ENCODE measurements around the gene DDOST.
"Not testable (repeated sequence)": the region's sequence is repeated elsewhere in the genome, so short reads cannot be mapped to it uniquely, and the experiment has no call there.

DDOST gene

DNA sequence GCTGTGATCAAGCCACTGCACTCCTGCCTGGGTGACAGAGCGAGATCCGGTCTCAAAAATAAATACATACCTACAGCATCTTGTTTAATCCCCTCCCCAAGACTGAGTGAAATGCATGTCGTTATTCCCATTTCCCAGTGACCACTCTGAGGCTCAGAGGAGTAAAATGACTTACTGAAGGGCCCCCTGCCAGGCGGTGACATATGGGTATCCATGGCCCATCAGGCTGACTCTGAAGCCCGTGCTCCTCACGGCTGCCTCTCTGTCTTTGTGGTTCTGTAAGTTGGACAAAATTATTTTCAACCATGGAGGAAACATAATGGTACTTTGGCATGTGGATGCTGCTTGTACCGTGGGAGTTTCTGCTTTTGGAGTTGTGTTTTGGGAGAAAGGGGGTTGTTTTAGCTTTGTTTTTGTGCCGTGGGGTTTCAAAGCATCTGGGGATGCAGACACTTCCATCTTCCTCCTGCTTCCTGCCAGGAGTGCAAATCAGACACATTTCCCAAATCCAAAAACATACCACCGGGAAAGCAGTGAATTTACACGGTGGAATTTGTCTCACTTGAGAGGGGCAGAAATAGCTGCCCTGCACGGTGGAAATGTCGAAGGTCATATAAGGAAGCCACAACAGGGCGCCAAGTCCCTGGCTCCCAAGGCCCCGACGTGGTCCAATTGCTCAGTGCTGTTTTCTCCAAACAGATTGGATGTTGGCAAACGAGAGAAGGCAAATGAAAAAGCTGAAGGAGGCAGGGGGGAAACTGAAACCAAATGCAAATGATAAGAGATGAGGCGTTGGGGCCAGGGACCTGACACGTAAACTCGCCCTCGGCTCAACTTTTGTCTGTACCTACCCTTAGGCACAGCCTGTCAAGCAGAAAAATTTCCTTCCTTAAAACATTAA, 45.0 kb downstream of the DDOST start:
- H3K27ac ChIP-seq (ENCODE audit: insufficient read depth, low read length, poor library complexity, severe bottlenecking), result no peak overlapping the region
- H3K4me3 ChIP-seq (ENCODE audit: insufficient read depth, low read depth, low read length, poor library complexity, severe bottlenecking), result no peak overlapping the region
- no peaks in the 10 kb centered on the region for H3K4me1 ChIP-seq (ENCODE audit: control insufficient read depth, insufficient read depth, low read length, poor library complexity, severe bottlenecking)
- H3K9me3 ChIP-seq (ENCODE audit: control insufficient read depth, low read length), result no peaks in the 10 kb centered on the region
- H3K36me3 ChIP-seq (ENCODE audit: control insufficient read depth, insufficient read depth, low read length), result no peaks in the 10 kb centered on the region
- no peak for DNase-seq
- H3K27me3 ChIP-seq (replicated peaks; ENCODE audit: control insufficient read depth, insufficient read depth, low read length, poor library complexity, severe bottlenecking), result no peaks in the 10 kb centered on the region

DNA sequence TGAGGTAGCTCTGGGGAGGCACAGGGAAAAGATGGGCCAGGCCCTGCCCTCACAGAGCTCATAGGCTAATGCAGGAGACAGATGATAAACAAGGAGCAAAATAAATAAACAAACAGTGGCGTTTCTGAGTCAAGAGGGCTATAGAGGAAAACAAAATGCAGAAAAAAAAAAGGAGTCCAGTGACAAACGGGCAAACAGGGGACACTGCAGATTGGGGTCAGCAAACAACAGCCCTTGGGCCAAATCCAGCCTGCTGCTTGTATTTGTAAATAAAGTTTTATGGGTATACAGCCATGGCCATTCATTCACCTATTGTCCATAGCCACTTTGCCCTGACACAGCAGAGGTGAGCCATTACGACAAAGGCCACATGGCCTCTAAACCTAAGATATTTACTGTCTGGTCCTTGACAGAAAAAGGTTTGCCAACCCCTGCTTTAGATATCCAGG, 47.0 kb downstream of the DDOST start:
- DNase-seq, result no peak
- H3K27me3 ChIP-seq (replicated peaks; ENCODE audit: control insufficient read depth, insufficient read depth, low read length, poor library complexity, severe bottlenecking), result no peaks in the 10 kb centered on the region
- no peaks in the 10 kb centered on the region for H3K4me1 ChIP-seq (ENCODE audit: control insufficient read depth, insufficient read depth, low read length, poor library complexity, severe bottlenecking)
- no peaks in the 10 kb centered on the region for H3K9me3 ChIP-seq (ENCODE audit: control insufficient read depth, low read length)
- H3K27ac ChIP-seq (ENCODE audit: insufficient read depth, low read length, poor library complexity, severe bottlenecking), result no peak overlapping the region
- no peak overlapping the region for H3K4me3 ChIP-seq (ENCODE audit: insufficient read depth, low read depth, low read length, poor library complexity, severe bottlenecking)
- no peaks in the 10 kb centered on the region for H3K36me3 ChIP-seq (ENCODE audit: control insufficient read depth, insufficient read depth, low read length)

DNA sequence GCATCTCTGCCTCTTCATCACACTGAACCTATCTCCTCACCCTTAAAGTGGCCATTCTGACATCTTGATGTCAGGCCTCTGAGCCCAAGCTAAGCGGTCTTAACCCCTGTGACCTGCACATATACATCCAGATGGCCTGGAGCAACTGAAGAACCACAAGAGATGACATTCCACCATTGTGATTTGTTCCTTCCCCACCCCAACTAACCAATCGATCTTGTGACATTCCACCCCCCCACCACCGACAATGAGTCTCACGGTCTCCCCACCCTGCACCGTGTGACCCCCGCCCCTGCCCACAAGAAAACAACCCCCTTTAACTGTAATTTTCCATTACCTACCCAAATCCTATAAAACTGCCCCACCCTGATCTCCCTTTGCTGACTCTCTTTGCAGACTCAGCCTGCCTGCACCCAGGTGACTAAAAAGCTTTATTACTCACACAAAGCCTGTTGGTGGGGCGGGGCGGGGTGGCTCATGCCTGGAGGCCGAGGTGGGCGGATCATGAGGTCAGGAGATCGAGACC, 48.9 kb downstream of the DDOST start:
- Histone ChIP-seq H3K4me1 (ENCODE audit: control insufficient read depth, insufficient read depth, low read length, poor library complexity, severe bottlenecking) (no peaks in the 10 kb centered on the region), H3K27me3 (replicated peaks; ENCODE audit: control insufficient read depth, insufficient read depth, low read length, poor library complexity, severe bottlenecking) (no peaks in the 10 kb centered on the region), H3K27ac (ENCODE audit: insufficient read depth, low read length, poor library complexity, severe bottlenecking) (no peak overlapping the region), H3K9me3 (ENCODE audit: control insufficient read depth, low read length) (no peaks in the 10 kb centered on the region), H3K36me3 (ENCODE audit: control insufficient read depth, insufficient read depth, low read length) (no peaks in the 10 kb centered on the region), H3K4me3 (ENCODE audit: insufficient read depth, low read depth, low read length, poor library complexity, severe bottlenecking) (no peak overlapping the region)
- DNase-seq, result no peak

DNA sequence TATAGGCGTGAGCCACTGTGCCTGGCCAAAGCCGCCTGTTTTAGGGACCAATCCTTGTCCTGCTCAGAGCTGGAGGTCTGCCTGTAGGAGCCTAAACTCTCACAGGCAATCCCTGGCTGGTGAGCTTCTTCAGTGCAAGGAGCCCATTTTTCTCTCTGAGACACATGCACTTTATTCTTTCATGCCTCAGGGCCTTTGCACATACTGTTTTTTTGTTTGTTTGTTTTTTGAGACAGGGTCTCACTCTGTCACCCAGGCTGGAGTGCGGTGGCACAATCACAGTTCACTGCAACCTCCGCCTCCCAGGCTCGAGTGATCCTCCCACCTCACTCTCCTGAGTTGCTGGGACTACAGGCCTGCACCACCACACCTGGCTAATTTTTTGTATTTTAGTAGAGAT, 49.5 kb downstream of the DDOST start:
- no peak overlapping the region for H3K27ac ChIP-seq (ENCODE audit: insufficient read depth, low read length, poor library complexity, severe bottlenecking)

DNA sequence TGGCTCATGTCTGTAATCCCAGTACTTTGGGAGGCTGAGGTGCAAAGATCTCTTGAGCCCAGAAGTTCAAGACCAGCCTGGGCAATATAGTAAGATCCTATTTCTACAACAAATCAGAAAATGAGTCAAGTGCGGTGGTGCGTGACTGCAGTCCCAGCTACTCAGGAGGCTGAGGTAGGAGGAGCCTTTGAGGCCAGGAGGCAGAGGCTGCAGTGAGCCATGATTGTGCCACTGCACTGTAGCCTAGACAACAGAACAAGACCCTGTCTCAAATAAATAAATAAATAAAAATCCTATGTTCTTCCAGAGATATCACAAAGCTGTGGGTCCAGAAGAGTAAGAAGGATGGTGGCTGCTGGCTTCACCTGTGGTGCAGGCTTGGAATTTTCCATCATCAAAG, 50.2 kb downstream of the DDOST start:
- DNase-seq, result no peak
- H3K9me3 ChIP-seq (ENCODE audit: control insufficient read depth, low read length), result no peaks in the 10 kb centered on the region
- H3K27ac ChIP-seq (ENCODE audit: insufficient read depth, low read length, poor library complexity, severe bottlenecking), result no peak overlapping the region
- no peak overlapping the region for H3K4me3 ChIP-seq (ENCODE audit: insufficient read depth, low read depth, low read length, poor library complexity, severe bottlenecking)
- H3K4me1 ChIP-seq (ENCODE audit: control insufficient read depth, insufficient read depth, low read length, poor library complexity, severe bottlenecking), result no peaks in the 10 kb centered on the region
- no peaks in the 10 kb centered on the region for H3K27me3 ChIP-seq (replicated peaks; ENCODE audit: control insufficient read depth, insufficient read depth, low read length, poor library complexity, severe bottlenecking)
- no peaks in the 10 kb centered on the region for H3K36me3 ChIP-seq (ENCODE audit: control insufficient read depth, insufficient read depth, low read length)

More for the DNA sequence above, 49.5 kb downstream of the DDOST start:
- DNase-seq, result no peak
- no peaks in the 10 kb centered on the region for H3K27me3 ChIP-seq (replicated peaks; ENCODE audit: control insufficient read depth, insufficient read depth, low read length, poor library complexity, severe bottlenecking)
- no peaks in the 10 kb centered on the region for H3K36me3 ChIP-seq (ENCODE audit: control insufficient read depth, insufficient read depth, low read length)
- no peak overlapping the region for H3K4me3 ChIP-seq (ENCODE audit: insufficient read depth, low read depth, low read length, poor library complexity, severe bottlenecking)
- no peaks in the 10 kb centered on the region for H3K9me3 ChIP-seq (ENCODE audit: control insufficient read depth, low read length)
- no peaks in the 10 kb centered on the region for H3K4me1 ChIP-seq (ENCODE audit: control insufficient read depth, insufficient read depth, low read length, poor library complexity, severe bottlenecking)

DNA sequence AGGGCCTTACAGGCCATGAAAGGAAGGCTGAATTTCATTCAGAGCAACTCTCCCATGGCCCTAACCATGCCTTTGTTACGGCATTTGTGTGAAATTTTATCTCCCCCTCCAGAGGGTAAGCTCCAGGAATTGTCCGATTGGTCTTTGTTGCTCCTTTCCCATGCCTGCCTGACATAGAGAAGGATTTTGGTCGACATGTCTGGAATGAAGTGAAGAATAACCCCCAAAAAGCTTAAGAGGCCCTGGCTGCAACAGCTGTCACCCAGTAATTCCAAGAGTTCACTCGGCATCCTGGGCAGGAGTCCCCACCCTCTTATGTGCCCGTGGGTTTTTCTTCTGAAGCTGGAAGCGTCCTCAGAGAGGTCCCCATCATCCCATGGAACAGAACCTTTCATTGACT, 51.6 kb downstream of the DDOST start:
- DNase-seq, result no peak
- no peaks in the 10 kb centered on the region for H3K9me3 ChIP-seq (ENCODE audit: control insufficient read depth, low read length)
- H3K27me3 ChIP-seq (replicated peaks; ENCODE audit: control insufficient read depth, insufficient read depth, low read length, poor library complexity, severe bottlenecking), result no peaks in the 10 kb centered on the region
- no peaks in the 10 kb centered on the region for H3K36me3 ChIP-seq (ENCODE audit: control insufficient read depth, insufficient read depth, low read length)
- H3K4me1 ChIP-seq (ENCODE audit: control insufficient read depth, insufficient read depth, low read length, poor library complexity, severe bottlenecking), result no peaks in the 10 kb centered on the region
- no peak overlapping the region for H3K4me3 ChIP-seq (ENCODE audit: insufficient read depth, low read depth, low read length, poor library complexity, severe bottlenecking)
- no peak overlapping the region for H3K27ac ChIP-seq (ENCODE audit: insufficient read depth, low read length, poor library complexity, severe bottlenecking)

DNA sequence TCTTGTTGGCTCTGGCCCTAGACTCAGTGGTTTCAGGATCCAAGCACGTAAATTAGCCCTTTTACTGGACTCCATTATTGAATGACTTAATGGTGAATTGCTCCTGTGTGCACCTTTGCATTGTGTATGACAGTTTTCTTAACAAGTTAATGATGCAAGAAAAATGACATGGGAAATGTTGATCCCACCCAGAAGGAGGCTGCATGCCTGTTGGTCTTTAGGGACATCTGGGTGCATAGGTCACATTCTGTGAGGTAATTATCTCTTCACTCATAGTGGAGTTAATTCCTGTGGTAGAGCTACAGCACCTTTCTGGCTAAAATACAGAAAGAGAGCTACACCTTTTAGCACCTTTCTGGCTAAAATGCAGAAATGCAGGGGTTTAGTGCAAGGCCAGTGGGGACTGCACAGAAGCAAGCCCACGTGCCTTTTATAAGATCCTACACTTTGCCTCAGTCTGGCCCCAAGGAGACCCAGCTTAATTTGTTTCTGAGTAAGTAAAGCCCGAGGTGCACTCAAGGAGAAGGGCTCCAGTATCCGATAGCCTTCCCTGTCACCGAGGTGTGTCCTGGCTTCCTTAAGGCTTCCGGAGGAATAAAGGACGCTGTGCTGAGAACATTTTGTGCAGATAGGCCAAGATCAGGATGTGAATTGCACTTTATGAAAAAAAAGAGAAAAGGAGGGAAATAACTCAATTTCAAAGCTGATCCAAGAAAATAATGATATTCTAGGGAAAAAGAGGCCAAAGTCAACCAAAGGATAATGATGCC, 54.2 kb downstream of the DDOST start:
- not testable (repeated sequence) for DNase-seq; H3K4me3 ChIP-seq (ENCODE audit: insufficient read depth, low read depth, low read length, poor library complexity, severe bottlenecking); H3K9me3 ChIP-seq (ENCODE audit: control insufficient read depth, low read length); H3K27ac ChIP-seq (ENCODE audit: insufficient read depth, low read length, poor library complexity, severe bottlenecking); H3K27me3 ChIP-seq (replicated peaks; ENCODE audit: control insufficient read depth, insufficient read depth, low read length, poor library complexity, severe bottlenecking); H3K36me3 ChIP-seq (ENCODE audit: control insufficient read depth, insufficient read depth, low read length); H3K4me1 ChIP-seq (ENCODE audit: control insufficient read depth, insufficient read depth, low read length, poor library complexity, severe bottlenecking)

DNA sequence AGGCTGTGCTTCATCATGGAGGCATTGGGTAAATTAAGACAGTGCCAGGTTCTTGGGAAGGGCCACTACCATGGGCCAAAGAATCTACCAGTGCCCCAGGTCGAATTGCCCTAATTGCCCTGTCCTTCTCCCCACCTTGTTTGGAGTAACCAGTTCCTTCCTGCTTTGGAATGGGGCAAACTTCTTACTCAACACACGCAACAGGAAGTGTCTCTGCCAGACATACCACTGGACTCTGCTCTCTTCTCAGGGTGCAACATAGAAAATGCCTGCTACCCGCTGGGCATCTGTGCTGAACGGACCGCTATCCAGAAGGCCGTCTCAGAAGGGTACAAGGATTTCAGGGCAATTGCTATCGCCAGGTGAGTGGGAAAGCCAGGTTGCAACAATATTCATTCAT, 56.5 kb downstream of the DDOST start:
- Histone ChIP-seq H3K9me3 (ENCODE audit: control insufficient read depth, low read length) (no peaks in the 10 kb centered on the region), H3K27me3 (replicated peaks; ENCODE audit: control insufficient read depth, insufficient read depth, low read length, poor library complexity, severe bottlenecking) (no peaks in the 10 kb centered on the region), H3K36me3 (ENCODE audit: control insufficient read depth, insufficient read depth, low read length) (no peaks in the 10 kb centered on the region), H3K4me1 (ENCODE audit: control insufficient read depth, insufficient read depth, low read length, poor library complexity, severe bottlenecking) (no peaks in the 10 kb centered on the region), H3K4me3 (ENCODE audit: insufficient read depth, low read depth, low read length, poor library complexity, severe bottlenecking) (no peak overlapping the region), H3K27ac (ENCODE audit: insufficient read depth, low read length, poor library complexity, severe bottlenecking) (no peak overlapping the region)
- no peak for DNase-seq

DNA sequence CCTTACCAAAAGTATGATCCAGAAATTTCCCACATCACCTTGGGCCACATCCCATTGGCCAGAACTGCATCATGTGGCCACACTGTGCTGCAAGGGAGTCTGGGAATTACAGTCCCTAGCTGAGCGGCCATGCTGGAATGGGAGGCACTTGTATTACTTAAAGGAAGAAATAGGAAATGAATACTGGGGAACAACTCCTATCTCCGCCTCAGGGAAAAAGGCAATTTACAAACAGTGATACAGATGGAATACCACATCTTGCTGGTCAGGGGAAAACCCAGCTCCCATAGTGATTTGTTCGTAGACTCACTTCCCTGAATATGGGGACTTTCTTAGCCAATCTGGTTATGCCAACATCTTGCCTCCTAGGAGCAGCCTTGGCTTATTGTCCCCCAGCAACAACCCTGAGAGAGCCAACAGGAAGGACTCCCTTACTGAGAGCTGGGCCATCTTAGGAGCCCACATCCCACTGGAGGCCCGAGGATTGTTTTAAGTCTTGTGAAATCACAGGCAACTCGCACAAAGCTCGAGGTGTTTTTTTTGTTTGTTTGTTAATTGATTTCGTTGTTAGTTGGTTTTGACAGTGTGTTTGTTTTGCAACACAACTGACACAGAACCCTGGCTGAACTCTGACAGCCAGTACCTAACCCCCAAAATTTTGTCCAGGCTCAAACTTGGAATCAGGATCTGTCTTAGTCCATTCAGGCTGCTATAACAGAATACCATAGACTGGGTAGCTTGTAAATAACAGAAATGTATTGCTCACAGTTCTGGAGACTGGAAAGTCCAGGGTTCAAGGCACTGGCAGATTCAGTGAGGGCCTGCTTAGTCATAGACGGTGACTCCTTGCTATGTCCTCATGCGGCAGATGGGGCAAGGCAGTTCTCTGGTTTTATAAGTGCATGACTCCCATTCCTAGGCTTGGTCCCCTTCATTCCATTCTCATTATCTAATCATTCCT, 57.4 kb downstream of the DDOST start:
- DNase-seq, result no peak
- Histone ChIP-seq H3K36me3 (ENCODE audit: control insufficient read depth, insufficient read depth, low read length) (no peaks in the 10 kb centered on the region), H3K4me1 (ENCODE audit: control insufficient read depth, insufficient read depth, low read length, poor library complexity, severe bottlenecking) (no peaks in the 10 kb centered on the region), H3K4me3 (ENCODE audit: insufficient read depth, low read depth, low read length, poor library complexity, severe bottlenecking) (no peak overlapping the region), H3K9me3 (ENCODE audit: control insufficient read depth, low read length) (no peaks in the 10 kb centered on the region), H3K27me3 (replicated peaks; ENCODE audit: control insufficient read depth, insufficient read depth, low read length, poor library complexity, severe bottlenecking) (no peaks in the 10 kb centered on the region), H3K27ac (ENCODE audit: insufficient read depth, low read length, poor library complexity, severe bottlenecking) (no peak overlapping the region)

Data from effector memory CD4-positive, alpha-beta T cell (primary cell).